Measurements from ENCODE around the gene FARS2. TPM values are rescaled to one million over a fixed set of nuclear protein-coding genes. Genes with fewer than 3 reads are reported as not detected.
A peak's percentile ranks its signal among the peaks of the same experiment; 100 is the strongest.

FARS2 gene
- total and polyA plus RNA-seq, 9 of the 15 experiments (the other 6 are each of a cell fraction or from before 2014, with no cell fraction given): 16.5 to 62.2 (median 27.0) TPM

DNA sequence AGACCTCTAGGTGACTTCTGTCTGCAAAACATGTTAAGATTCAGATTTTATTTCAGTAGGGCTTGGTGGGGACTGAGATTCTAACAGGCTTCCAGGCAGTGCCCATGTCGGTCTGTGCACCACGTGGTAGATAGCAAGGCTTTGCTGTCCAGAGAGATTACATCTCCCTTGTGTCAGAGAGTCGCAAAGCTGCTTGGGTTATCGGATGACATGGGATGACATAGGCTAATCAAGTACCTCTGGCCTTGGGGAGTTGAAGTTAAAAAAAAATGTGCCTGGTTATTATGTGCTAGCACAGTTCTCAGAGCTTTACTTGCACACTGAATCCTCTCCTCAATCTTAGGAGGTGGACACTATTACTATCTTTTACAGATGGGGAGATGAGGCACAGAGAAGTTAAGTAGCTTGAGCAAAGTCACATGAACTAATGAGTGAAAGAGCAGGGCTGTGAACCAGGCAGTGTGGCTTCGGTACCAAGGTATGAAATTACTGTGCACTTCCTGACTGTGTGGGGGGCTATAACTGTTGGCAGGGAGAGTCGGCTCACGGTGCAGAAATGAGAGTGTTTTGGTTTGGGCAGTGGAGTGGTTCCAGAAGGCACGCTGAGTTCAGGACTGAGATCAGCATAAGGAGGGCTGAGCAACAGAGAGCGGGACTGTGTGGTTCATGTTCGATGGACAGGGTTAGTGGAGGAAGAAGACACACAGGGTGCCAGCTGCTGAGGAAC, 41.1 kb downstream of the FARS2 start (continued):
- TF ChIP-seq, protein P1, sequence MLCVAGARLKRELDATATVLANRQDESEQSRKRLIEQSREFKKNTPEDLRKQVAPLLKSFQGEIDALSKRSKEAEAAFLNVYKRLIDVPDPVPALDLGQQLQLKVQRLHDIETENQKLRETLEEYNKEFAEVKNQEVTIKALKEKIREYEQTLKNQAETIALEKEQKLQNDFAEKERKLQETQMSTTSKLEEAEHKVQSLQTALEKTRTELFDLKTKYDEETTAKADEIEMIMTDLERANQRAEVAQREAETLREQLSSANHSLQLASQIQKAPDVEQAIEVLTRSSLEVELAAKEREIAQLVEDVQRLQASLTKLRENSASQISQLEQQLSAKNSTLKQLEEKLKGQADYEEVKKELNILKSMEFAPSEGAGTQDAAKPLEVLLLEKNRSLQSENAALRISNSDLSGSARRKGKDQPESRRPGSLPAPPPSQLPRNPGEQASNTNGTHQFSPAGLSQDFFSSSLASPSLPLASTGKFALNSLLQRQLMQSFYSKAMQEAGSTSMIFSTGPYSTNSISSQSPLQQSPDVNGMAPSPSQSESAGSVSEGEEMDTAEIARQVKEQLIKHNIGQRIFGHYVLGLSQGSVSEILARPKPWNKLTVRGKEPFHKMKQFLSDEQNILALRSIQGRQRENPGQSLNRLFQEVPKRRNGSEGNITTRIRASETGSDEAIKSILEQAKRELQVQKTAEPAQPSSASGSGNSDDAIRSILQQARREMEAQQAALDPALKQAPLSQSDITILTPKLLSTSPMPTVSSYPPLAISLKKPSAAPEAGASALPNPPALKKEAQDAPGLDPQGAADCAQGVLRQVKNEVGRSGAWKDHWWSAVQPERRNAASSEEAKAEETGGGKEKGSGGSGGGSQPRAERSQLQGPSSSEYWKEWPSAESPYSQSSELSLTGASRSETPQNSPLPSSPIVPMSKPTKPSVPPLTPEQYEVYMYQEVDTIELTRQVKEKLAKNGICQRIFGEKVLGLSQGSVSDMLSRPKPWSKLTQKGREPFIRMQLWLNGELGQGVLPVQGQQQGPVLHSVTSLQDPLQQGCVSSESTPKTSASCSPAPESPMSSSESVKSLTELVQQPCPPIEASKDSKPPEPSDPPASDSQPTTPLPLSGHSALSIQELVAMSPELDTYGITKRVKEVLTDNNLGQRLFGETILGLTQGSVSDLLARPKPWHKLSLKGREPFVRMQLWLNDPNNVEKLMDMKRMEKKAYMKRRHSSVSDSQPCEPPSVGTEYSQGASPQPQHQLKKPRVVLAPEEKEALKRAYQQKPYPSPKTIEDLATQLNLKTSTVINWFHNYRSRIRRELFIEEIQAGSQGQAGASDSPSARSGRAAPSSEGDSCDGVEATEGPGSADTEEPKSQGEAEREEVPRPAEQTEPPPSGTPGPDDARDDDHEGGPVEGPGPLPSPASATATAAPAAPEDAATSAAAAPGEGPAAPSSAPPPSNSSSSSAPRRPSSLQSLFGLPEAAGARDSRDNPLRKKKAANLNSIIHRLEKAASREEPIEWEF (CRISPR knock-in tag; IDR thresholded peaks at IDR 0.05): 0 out of 2 replicates have a peak, but pooled peaks have one; percentile 61
- TF ChIP-seq ZNF586 (CRISPR knock-in tag; conservative IDR thresholded peaks at IDR 0.05): no peak
- TF ChIP-seq BRD9 (IDR thresholded peaks at IDR 0.05; ENCODE audit: low read depth, partially characterized antibody): no peak
- no peak for TF ChIP-seq SRSF9 (IDR thresholded peaks at IDR 0.05; ENCODE audit: borderline replicate concordance, low read depth, low read length)
- TF ChIP-seq NRF1 (conservative IDR thresholded peaks at IDR 0.05 in 1 of 2, IDR thresholded peaks at IDR 0.05 in 1 of 2): peak in 1 of 2 experiments; percentile 18; a peak in 1 of 4 replicates
- TF ChIP-seq, protein P2, sequence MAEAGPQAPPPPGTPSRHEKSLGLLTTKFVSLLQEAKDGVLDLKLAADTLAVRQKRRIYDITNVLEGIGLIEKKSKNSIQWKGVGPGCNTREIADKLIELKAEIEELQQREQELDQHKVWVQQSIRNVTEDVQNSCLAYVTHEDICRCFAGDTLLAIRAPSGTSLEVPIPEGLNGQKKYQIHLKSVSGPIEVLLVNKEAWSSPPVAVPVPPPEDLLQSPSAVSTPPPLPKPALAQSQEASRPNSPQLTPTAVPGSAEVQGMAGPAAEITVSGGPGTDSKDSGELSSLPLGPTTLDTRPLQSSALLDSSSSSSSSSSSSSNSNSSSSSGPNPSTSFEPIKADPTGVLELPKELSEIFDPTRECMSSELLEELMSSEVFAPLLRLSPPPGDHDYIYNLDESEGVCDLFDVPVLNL (CRISPR knock-in tag; IDR thresholded peaks at IDR 0.05; ENCODE audit: low read depth): no peak
- 0 out of 2 replicates have a peak, but pooled peaks have one; percentile 23 for TF ChIP-seq ZNF41 (CRISPR knock-in tag; conservative IDR thresholded peaks at IDR 0.05)
- TF ChIP-seq MIER1 (IDR thresholded peaks at IDR 0.05; ENCODE audit: low read depth): no peak
- TF ChIP-seq SMARCB1 (IDR thresholded peaks at IDR 0.05; ENCODE audit: insufficient read length, low read depth): no peak
- TF ChIP-seq GATAD2A (IDR thresholded peaks at IDR 0.05): 0 out of 2 replicates have a peak, but pooled peaks have one; percentile 16
- TF ChIP-seq SMAD1 (IDR thresholded peaks at IDR 0.05; ENCODE audit: low read depth, low read length, partially characterized antibody): no peak
- no peak for TF ChIP-seq NUFIP1 (IDR thresholded peaks at IDR 0.05; ENCODE audit: partially characterized antibody)
- TF ChIP-seq HOXB6 (CRISPR knock-in tag; IDR thresholded peaks at IDR 0.05; ENCODE audit: borderline replicate concordance): no peak
- no peak for TF ChIP-seq HNRNPL (IDR thresholded peaks at IDR 0.05; ENCODE audit: low read depth, low read length)
- no peak for TF ChIP-seq PPARD (CRISPR knock-in tag; IDR thresholded peaks at IDR 0.05)
- TF ChIP-seq U2AF1 (optimal IDR thresholded peaks at IDR 0.05; ENCODE audit: low read depth, low read length): no peak
- no peak for TF ChIP-seq ELF1 (tag; IDR thresholded peaks at IDR 0.05)
- TF ChIP-seq RBFOX2 (IDR thresholded peaks at IDR 0.05; ENCODE audit: low read depth, low read length): no peak
- TF ChIP-seq, protein P3, sequence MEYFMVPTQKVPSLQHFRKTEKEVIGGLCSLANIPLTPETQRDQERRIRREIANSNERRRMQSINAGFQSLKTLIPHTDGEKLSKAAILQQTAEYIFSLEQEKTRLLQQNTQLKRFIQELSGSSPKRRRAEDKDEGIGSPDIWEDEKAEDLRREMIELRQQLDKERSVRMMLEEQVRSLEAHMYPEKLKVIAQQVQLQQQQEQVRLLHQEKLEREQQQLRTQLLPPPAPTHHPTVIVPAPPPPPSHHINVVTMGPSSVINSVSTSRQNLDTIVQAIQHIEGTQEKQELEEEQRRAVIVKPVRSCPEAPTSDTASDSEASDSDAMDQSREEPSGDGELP (CRISPR knock-in tag; IDR thresholded peaks at IDR 0.05; ENCODE audit: borderline replicate concordance): no peak
- TF ChIP-seq, protein P4, sequence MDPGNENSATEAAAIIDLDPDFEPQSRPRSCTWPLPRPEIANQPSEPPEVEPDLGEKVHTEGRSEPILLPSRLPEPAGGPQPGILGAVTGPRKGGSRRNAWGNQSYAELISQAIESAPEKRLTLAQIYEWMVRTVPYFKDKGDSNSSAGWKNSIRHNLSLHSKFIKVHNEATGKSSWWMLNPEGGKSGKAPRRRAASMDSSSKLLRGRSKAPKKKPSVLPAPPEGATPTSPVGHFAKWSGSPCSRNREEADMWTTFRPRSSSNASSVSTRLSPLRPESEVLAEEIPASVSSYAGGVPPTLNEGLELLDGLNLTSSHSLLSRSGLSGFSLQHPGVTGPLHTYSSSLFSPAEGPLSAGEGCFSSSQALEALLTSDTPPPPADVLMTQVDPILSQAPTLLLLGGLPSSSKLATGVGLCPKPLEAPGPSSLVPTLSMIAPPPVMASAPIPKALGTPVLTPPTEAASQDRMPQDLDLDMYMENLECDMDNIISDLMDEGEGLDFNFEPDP (CRISPR knock-in tag; IDR thresholded peaks at IDR 0.05): no peak
